Upper lobe of left lung (tissue), 4 donors: ENCODE results near the gene ATP1B3.

Experiments
- CTCF ChIP-seq, 6 experiments: fragments of 450-650 bp in 4 of 6; fragments of 200-600 bp in 2 of 6; sonication (generic) in 2 of 6; IDR thresholded peaks; one replicate each; pipeline ENCODE4 v1.5.1; 2016 to 2019; ENCODE audit warnings: antibody characterized with exemption in 6 of 6
- POLR2A ChIP-seq, 4 donors: fragments of 450-650 bp; IDR thresholded peaks; one replicate each; pipeline ENCODE4 v1.5.1; 2016 to 2017; ENCODE audit warnings: antibody characterized with exemption in 4 of 4, mild to moderate bottlenecking in 2 of 4

- no peak for TF ChIP-seq POLR2A (IDR thresholded peaks at IDR 0.05)
- TF ChIP-seq CTCF (IDR thresholded peaks at IDR 0.05) = no peak
Observed at GRCh38 chr3:141858312-141858711, 18.1 kb upstream of the ATP1B3 start.
